ENCODE data around the gene TENM4.

Gene TENM4

GRCh38 chr11:79290761-79291160 lies 150.1 kb downstream of the TENM4 start:
- DNase-seq = no peak

DNA sequence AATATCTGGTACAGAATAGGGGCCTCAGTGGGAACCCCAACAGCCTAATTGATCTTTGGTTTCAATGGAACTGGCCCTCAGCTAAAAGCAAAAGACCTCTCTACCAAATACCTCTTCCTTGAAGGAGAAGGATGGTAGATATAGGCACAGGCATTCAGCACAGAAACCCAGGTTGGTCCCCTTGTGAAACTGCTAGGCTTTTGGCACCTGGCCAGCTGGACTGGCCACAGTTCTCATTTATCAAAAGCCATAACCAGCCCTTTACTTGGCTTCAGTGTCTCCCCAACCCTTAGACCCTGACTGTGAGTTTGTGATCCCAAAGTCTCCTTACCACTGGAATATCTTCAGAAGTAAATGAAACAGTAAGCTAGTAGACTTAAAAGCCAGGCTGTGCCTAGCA lies 152.9 kb downstream of the TENM4 start:
- peak; percentile 1 for DNase-seq

DNA sequence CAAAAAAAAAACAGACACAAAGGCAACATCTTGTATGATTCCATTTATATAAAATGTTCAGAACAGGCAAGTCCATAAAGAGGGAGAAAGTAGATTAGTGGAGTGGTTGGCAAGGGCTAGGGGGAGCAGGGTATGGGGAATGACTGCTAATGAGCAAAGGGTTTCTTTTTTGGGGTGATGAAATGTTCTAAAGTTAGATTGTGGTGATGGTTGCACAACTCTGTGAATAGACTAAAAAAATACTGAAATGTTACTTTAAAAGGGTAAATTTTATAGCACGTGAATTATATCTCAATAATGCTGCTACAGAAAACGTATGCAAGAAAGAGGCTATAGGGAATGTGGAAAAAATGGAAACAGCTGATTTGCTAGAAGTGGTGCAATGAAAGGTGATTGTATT lies 155.1 kb downstream of the TENM4 start:
- DNase-seq = no peak

DNA sequence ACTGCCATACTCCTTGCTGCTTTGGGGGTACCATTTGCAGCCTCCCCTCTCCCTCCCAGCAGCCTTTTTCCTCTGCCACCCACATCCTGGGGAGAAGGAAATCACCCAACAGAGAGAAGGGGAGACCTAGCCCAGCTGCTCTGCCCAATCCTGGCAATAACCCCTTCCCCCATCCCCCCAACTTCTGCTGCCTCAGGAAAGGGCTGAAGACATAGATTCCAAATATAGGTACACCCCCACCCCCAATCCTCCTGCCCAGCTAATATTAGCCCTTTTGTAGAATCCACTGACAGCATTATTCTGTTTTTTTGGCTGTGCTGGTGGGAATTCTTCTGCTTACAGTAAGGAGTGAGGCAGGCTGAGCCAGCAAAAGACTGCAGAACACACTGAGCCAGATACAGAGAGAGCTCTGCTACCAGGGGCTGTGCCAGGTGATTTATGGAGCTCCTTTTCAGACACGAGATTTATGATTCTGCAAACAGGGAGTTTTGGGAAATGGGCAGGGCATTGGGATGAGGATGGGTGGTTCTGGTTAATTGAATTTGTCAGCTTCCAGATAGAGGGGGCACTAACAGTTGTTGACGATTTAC lies 164.0 kb downstream of the TENM4 start:
- DNase-seq = no peak

- DNase-seq = no peak
Observed at GRCh38 chr11:79274636-79275331, 166.0 kb downstream of the TENM4 start.

GRCh38 chr11:79273781-79274180 lies 167.0 kb downstream of the TENM4 start:
- DNase-seq = no peak

DNA sequence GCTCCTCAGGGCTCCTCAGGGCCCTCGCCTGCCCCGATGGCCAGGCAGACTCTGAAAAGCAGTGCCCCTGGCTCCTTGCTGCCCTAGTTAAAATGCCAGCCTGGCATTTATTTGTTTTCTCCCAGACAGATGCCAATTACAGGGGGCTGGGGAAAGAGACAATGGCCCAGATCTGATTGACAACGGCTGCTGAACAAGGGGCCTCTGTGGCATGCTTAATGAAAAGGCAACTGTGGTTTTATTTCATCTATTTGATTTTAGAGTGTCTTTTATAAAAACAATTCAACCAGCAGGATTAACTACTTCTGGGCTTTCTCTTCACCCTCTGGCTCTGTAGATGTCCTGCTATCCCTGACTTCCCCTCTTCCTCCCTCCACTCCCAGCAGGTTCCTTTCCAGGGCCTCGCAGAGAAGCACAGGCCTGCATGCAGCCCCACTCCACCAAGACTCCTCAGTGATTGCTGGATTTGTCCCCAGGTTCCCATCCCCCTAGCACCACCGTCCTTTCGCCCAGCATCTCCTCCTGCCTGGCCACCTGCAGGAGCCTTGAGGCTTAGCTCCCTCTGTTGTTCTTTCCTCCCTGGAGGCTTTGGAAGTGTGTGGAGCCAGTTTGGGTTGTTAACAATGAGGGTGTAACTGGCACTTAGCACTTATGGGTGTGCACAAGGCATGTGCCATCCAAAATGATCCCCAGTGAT lies 171.1 kb downstream of the TENM4 start:
- peak; percentile 4 for DNase-seq

DNA sequence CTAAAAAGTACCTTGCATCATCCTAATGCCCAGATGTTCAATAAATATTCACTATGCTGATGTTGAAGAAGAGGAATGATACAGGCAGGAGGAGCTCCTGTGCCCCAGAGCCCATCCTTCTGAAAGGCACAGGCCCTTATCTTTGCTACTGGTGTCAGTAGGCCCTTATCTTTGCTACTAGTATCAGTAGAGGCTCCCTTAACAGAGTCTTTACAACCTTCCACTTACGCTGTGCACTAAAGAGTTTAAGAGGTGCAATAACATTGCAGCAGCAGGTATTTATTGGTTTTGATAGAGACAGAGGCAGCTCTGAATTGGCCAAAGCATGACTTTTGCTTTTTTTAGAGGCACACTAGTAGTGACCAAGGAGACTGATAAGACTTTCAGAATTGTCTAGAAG lies 174.4 kb downstream of the TENM4 start:
- DNase-seq = no peak

DNA sequence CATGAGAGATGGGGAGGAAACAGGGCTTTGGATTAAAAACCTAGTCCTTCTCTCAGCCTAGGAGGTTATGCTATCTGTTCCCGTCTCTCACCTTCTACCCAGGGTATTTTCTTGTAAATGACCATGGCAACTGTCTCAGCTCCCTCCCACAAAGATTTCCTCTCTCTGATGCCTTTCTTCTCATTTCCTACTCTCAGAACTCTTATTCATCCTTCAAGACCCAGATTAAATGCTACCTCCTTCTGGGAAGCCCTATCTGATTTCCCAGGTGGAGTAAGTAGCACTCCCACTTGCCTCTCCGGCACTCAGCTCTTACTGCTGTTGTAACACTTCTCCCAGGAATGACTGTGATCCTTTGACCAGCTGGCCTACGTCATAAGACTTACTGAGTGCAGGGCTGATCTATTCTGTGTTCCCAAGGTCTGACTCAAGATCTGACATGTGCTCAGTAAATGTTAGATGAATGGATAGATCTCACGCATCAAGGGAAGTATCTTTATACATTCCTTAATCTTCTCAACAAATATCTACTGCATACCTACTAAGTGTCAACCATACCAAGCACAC lies 175.0 kb downstream of the TENM4 start:
- peak; percentile 28 for DNase-seq

DNA sequence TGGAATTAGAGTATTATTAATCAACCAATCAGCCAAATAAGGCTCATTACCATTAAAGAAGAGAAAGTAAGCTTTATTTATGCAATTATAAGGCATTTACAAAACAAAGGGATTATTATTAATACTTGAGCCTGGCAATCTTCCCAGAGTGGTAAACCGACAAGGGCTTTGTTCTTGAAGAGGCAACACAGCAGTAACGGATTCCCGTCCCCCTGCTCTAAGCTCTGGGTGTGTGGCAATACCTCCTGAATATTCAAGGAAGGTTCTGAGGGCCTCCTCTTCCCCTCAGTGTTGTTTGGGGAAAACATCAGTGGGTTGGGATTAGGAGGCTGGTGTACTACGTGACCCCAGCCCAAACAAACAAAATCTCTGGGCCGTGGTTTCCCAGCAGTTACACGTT lies 176.5 kb downstream of the TENM4 start:
- peak; percentile 52 for DNase-seq

DNA sequence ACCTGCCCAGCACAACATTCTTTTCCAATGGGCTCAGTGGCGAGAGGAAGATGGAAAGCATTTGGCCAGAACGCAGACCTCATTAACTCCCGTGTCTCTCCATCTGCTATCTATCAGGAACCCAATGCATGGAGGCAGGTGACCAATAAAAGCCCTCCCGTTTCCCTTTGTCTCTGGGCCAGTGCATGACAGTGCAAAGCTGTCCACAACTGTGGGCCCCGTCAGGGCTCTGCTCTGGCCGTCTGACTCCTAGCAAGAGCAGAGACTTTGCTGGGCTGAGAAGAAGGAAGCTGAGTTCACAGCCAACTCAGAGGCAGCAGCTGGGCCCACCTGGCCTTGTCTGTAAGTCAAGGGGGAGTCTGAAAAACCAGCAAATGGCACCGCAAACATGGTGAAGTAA lies 177.8 kb downstream of the TENM4 start:
- peak; percentile 14 for DNase-seq

GRCh38 chr11:79262221-79262620 lies 178.6 kb downstream of the TENM4 start:
- DNase-seq = no peak

DNA sequence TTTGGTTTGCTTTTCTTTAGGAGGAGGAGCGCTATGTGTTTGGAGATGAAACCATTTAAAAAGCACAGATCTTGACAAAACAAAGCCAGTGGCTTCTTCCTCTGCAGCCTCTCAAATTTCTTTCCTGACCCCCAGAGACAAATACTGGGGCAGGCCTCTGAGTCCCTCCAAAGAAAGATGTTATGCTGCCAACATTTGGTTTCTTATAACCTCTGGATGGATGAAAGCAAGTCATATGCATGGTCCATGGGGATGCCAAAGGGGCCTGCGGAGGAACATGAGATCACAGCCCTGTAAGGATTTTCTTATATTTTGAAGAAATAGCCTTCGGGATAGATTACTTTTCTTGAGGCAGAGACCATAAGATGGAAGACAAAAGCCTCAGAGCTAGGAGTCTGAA lies 179.1 kb downstream of the TENM4 start:
- DNase-seq = no peak

DNA sequence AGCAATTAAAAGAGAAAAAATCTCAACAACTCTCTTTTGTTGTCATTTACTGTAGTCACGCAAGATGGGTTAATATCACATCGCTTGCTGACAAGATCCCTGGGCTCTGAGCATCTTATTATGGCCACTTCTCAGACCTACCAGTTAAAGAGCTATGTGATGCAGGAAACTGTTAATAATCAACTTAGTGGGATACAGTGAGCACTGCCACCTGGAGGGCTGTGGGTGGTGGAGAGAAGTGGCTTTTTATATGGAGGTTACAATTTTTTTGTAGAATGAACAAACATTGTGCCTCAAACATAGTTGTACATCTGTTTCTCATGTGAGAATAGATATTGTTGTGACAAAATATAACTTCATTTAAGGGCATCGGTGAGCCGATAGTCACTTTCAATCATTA lies 181.0 kb downstream of the TENM4 start:
- peak; percentile 9 for DNase-seq

DNA sequence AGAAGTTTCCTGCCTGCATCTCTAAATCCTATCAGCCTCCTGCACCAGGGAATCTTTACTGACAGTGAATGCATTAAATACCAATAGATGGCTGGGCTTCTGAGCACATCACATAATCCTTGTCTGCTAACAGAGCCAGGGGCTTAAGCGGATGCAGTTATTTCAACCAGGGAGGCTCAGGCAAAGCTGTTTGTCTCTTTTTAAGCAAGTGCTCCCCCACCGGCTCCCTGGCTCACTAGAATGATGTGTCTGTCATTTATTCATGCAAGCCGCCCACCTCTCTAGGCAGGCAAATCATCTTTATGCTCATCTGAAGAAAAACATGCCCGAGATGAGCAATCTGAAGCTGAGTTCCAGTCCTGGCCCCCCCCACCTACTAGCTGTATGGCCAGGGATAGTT lies 182.3 kb downstream of the TENM4 start:
- peak; percentile 90 for DNase-seq

- no peak for DNase-seq
Observed at GRCh38 chr11:79255965-79256364, 184.9 kb downstream of the TENM4 start.

DNA sequence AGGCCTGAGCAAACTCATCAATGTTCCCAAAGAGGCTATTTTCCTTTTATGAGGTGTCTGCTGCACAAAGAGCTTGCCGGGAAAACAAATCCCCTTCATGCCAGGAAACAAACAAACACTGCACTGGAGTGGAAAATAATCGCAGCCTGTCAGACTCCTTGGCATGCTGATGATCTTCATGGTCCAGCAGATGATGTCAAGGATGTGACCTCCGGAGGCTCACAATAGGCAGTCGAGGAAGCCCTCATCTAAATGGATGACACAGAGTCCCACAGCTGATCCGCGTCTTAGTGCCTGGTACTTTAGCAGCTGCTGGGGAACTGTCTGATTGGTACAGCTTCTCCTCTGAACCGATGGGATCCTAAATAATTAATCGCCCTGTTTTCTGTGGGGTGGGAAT lies 187.6 kb downstream of the TENM4 start:
- DNase-seq = peak; percentile 1

DNA sequence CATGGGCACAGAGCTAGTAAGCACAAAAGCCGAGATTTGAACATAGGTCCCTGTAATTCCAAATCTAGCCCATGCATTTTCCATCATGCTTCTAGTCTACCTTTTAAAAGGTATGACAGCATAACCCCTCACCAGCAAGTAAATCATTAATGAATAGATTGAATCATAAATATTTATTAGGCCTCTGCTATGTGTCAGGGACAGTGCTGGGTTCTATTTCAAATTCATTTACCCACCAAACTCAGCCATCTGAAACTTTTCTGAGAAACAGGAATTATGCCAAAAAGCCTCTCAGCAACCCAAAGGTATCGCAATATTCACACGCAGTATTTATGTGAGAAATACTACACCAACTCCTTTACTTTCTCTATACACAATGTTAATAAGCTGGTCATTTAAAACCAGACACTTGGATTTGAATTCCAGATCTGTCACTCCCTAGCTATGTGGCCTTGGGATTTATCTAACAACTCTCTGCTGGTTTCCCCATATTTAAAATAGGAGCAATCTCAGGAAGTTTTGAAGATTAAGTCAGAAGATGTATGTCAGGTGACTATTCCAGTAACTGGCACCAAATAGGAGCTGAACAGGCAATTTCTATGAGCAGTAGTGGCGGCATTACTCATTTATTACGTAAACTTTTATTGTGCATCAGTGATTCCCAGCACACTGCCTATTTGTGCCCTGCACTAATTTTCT lies 191.4 kb downstream of the TENM4 start:
- DNase-seq = no peak

GRCh38 chr11:79244798-79245197 lies 196.0 kb downstream of the TENM4 start:
- DNase-seq = no peak

GRCh38 chr11:79244241-79244772 lies 196.5 kb downstream of the TENM4 start:
- DNase-seq = peak; percentile 31

DNA sequence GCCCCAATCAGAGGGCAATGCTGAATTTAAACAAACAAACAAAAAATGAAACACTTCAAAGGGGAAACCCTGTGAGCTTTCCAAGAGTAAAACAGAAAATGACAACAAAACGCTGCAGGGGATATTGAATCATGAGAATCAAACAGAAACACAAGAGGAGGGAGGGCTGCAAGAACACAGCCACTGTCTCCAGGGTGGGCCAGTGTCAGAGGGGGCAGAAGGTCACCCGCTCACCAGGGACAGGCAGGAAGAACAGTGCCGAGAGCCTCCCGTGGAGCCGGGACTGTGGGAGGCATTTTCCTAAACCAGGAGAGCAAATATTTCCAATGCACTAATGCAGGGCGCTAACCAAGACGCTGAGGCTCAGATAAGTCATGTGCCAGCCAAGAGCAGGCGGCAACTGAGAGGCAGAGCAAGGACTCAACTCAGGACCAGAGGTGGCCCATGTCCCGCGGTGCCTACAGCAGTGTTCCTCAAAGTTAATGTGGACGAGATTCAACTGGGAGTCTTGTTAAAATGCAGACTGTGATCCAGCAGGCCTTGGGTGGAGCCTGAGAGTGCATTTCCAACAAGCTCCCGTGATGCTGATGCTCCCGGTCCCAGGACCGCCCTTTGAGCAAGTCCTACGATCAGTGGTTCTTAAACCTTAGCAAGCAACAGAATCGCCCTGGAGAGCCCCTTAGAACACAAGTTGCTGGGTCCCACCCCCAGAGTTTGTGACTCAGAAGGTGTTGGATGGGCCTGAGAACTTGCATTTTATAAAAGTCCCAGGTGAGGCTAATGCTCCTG lies 197.2 kb downstream of the TENM4 start:
- DNase-seq = no peak

DNA sequence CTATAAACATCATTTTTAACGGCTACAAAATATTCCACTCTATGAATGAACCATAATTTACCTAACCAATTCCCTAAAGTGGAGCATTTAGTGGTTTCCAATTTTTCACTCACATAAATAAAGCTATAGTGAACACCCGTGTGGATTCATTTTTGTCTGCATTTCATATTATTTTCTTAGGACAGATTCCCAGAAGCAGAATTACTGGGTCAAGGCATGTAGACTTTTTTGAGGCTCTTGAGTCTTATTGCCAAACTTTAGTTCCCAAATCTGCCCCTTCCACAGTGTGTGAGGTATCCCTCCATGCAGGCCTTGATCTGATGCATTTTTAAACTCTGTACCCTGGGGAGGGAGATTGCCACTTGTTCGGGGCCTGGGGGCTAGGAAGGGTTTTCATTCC lies 198.2 kb downstream of the TENM4 start:
- no peak for DNase-seq

Data from NCI-H82 (cell line).